ENCODE measurements around the gene RPL26.

DNA sequence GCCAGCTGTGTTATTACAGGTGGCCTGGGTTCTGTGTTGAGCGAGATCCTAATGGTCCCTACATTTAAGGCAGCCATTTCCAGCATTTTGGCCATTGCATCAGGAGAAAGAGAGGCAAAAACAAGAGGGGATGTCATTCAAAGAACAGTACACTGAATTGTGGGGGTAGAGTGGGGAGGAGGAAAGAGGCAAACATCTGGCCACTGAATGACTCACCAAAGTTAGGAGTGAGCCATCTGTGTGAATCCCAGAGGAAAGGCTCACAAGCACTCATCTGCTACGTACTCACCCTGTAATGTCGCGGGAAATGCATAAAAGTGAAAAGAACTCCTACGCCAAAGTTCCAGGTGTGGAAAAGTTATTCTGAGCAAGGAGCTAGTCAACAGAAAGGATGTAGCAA, 23.2 kb downstream of the RPL26 start:
- TF ChIP-seq, protein P1, sequence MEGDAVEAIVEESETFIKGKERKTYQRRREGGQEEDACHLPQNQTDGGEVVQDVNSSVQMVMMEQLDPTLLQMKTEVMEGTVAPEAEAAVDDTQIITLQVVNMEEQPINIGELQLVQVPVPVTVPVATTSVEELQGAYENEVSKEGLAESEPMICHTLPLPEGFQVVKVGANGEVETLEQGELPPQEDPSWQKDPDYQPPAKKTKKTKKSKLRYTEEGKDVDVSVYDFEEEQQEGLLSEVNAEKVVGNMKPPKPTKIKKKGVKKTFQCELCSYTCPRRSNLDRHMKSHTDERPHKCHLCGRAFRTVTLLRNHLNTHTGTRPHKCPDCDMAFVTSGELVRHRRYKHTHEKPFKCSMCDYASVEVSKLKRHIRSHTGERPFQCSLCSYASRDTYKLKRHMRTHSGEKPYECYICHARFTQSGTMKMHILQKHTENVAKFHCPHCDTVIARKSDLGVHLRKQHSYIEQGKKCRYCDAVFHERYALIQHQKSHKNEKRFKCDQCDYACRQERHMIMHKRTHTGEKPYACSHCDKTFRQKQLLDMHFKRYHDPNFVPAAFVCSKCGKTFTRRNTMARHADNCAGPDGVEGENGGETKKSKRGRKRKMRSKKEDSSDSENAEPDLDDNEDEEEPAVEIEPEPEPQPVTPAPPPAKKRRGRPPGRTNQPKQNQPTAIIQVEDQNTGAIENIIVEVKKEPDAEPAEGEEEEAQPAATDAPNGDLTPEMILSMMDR (IDR thresholded peaks at IDR 0.05): no peak
- no peak for TF ChIP-seq POLR2A (IDR thresholded peaks at IDR 0.05)

Data from right lobe of liver (tissue), 4 donors.